OCI-M1 (cell line): ENCODE data around the gene C14orf180.

Experiments used
- DNase-seq: peaks from one replicate; lab custom pipeline; 2025; lab: John Stamatoyannopoulos, UW

Gene C14orf180

DNA sequence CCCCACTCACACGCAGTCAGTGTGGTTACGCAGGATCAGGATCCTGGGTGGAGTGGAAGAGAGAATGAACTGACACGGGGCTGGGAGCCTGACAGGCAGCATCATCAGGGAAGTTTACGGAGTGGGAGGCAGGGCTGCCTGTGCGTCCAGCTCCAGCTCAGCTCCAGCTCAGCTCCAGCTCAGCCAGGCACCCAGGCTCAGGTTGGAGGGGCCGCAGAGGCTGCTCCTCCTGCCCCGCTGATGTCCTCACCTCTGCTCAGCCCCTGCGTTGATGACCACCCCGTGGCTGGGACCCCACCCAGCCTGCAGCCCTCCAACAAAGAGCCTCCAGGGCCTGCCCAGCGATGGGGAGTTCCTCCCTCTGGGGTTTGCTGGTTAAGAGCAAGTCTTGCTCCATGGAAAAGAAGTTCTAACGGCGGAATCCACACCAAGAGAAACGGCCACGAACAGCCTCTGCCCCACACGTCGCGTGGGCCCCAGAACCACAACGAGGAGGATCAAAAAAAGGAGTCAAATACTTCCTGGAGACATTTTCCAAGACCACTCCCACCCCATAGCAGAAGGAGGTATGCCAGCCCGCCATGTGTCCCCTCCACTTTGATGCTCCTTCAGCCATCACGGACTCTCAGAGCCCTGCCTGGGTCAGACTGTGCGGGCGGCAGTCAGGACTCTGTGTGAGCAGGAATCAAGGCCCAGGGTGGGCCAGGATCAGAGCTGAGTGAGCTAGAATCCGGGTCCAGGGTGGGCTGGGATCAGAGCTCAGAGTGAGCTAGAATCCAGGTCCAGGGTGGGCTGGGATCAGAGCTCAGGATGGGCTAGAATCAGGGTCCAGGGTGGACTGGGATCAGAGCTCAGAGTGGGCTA lies 17.7 kb upstream of the C14orf180 start:
- DNase-seq = no peak

DNA sequence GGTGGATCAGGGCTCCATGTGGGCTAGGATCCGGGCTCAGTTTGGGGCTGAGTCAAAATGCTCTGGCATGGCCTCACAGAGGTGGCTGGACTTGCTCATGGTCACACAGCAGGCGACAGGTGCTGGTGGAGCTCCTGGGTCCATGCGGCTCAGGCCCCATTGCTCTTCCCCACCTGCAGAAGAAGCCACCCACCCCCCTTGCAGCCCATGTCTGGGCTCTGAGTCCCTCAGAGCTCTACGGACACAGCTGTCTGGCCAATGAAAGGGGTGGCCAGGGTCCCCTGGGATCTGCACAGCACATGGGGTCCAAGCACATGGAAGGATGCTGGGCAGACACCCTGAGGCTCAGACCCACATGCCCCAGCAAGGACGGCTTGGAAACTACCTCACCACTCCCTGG lies 17.0 kb upstream of the C14orf180 start:
- DNase-seq = no peak

DNA sequence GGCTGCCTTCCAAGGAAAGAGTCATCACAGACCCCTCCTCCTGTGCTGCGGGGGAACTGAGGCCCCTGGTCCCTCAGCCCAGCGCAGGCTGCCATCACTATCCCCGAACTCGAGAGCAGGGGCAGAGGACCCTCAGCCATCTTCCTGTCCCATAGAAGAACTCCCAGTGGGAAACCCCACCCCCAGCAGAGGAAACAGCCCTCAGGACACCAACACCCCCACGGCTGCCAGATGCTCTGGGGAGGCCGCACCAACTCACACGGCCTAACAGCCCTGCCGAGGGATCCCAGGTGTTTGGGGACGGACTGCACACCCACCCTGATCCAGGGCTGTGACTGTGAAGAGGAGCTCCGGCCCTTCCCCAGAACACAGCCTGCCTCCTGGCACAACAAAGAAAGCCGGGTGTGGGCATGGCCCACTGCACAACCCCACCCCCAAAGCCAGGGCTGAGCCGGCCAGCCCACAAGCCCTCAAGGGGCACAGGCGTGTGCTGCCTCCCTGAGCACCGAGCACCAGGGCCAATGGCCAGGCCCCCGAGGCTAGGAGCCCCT lies 16.3 kb upstream of the C14orf180 start:
- DNase-seq = no peak

DNA sequence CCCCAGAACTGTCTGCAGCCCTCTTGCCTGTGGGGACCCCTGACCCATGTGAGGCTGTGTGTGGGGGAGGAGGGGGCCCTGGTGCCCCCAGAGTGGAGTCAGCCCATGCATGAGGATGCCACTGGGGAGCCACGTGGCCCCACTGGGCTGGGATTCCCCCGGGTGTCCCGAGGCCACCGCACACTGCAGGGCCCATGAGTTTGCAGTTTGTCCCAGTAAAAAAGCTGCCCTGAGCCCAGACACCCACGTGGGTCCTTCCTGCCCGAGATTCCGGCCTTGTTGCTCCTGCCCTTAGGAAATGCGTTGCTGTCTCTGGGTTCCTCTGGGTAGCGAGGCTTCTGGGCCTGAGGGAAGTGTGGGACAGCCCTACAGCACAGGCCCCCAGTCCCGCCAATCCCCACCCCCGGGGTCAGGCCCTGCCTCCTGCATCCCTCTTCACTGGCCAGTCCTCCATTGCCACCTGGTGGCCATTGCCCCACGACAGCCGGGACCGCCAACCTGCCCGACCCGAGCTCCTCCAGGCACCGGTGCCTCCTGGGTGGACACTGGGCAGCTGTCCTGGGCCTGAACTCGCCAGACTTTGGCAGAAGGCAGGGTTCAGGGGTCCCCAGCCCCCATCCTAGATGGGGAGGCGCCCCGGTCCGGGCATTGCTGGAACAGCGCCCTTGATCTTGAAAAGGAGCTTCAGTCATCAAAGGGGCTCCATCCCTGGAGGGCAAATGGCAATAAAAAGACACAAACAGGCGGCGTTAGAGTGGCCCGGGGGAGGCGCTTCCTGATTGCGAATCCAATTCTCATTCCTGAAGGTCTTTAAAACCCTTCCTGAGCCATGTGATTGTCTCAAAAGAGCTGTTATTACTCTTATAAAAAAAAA lies 15.6 kb upstream of the C14orf180 start:
- DNase-seq = peak; percentile 54

DNA sequence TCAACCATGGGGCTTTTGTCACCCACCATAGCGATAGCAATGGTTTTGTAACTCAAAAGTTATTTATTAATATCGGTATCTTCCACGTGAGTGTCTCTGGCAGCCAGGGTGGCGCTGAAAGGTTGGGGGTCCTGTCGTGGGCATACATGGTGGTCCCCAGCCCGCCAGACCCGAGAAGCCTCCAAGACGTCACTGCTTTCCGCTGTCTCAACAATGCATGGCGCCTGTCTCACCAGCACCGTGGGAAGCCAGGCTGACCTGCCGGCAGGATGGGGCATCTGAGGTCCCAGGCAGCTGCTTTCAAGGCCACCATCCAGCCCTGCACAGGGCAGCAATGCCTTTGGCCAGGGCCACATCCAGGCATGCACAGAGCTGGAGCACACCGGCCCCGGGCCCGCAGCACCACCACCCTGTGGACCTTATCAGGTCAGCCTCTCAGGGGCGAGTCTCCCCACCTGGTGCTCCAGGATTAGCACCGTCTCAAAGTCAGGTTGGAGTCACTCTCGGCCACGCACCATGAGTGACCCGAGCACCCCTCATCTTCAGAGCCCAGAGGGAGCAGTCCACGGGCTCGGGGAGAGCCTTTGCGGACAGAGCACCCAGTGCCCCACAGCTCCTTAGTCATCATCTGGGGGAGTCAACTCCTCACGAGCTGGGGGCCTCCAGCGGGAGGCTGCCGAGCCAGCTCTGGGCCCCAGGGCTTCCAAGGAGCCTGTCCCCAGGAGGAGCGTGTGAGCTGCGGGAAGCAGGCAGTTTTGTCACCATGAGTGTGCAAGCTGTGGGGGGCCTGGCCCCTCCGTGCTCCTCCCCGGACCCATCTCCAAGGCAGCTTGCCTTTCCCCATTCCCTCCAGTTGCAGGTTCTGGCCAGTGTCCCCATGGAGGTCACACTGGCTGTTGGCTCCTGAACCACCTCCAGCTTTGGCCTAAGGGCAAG lies 14.6 kb upstream of the C14orf180 start:
- no peak for DNase-seq

DNA sequence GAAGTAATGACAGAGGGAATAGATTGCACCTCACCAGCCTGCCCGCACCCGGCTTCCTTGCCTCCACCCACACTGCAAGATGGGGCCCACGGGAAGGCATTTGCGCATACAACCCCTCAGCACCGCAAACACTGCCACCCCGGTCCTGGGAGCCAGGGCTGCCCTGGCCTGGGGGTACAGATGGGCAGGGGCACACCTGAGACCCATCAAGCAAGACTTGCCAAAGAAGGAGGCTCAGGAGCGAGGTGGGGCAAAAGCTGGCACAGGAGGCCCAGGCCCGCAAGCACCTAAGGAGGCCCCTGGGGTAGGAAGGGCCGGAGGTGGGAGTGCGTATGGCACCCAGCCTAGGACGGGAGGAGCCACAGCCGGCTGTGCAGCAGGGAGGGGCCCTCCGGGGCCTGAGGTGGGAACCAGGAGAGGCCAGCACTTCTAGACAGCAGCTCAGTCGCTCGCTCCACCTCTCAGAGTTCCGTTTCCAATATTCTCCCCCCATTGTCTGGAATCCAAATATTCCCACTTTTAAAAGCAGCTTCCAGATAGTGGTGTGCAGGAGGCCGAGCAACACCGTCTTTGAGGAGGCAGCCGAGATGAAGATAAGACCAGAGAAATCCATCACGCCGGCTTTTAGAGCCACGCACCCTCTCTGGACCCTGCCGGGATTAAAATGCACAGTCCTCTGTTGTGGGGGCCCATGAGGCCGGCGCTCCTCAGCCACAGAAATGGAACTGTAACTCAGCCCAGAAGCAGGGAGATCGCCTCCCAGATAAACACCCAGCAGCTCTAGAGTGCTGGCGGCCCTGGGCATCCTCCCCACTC lies 12.2 kb upstream of the C14orf180 start:
- no peak for DNase-seq

DNA sequence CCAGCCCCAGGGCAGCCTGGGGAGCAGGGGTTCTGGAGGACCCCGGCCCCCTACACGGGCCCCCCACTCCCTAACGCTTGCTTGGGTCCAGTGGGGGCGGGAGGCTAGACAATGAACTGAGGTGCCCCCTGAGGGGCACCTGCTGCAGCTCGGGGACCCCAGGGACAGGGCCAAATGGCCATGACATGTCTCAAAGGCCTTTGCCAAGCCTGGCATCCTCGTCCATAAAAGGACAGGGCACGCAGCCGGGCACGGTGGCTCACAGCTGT lies 11.7 kb upstream of the C14orf180 start:
- no peak for DNase-seq

DNA sequence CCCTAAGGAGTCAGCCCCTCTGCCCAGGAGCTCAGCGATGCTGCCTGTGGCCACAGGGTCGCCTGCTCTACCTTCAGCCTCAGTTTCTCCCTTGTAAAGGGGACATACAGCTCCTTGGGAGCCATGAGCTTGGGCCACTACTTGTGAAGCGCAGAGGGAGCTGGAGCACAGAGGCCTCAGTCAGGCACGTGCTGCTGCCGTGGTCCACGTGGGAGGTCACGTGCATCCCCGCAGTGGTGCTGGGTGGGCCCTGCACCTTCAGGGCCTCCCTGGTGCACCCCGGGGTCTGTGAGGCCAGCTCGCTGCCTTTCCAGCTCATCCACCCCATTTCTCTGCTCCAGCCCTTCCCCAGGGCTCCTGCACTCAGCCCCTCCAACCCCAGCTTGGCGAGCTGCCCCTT lies 10.9 kb upstream of the C14orf180 start:
- no peak for DNase-seq

DNA sequence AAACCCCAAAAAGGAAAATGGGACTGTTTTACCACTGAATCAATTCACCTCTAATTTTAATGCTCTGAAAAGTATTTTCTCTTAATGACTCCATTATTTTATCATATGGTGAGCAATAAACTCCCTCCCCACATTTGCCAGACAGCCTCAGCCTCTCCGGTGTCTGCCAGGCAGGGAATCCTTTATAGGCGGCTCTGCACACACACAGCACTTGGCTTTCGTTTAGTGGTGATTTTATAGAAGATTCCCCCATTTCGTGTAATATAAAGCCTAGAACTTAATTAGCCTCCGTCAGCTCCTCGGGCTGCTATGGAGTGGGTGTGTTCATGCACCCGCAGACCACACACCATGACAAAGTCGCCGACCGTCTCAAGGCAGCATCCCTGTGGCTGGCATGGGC lies 10.1 kb upstream of the C14orf180 start:
- no peak for DNase-seq

DNA sequence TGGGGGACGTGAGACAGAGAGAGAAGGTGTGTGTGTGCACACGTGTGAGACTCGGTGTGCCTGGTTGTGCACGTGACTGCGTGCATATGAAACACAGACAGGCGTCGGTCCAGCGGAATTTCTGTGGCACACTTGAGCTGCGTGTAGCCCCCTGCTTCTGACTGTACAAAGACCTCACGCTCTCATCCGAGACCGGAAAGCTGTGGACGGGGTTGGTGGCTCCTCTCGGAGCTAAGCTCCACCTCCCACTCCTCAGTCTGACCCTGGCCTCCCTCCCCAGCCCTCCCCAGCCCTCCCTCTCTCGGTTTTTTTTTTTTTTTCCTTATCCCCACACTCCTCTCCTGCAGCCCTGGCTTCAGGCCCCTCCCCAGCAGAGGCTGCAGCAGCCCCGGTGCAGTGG lies 8.3 kb upstream of the C14orf180 start:
- no peak for DNase-seq

DNA sequence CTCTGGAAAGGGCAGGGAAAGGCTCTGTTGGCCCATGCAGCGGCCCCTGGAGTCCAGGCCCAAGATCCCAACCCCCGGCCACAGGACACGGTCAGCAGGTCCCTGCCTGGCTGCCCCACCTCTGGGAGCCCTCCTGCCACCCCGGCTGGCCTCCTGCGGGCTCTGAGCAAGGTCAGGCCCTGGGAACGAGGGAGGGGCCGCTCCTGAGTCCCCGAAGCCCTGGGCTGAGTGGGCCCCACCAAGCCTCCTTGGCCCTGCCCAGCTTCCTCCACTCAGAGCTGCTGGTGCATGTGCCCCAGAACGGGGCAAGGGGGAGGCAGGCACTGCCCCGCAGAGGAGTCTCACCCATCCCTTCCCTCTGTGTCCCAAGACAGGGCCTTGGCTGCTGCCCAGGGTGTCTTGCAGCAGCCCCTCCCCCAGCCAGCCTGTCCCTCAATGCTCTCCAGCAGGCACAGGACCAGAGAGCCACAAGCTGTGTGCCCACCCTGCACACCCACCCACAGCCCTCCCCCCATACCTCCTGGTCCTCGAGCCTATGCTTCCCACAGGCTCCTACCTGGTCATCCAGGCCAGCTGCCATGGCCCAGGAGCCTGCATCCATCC lies 7.4 kb upstream of the C14orf180 start:
- DNase-seq = no peak

DNA sequence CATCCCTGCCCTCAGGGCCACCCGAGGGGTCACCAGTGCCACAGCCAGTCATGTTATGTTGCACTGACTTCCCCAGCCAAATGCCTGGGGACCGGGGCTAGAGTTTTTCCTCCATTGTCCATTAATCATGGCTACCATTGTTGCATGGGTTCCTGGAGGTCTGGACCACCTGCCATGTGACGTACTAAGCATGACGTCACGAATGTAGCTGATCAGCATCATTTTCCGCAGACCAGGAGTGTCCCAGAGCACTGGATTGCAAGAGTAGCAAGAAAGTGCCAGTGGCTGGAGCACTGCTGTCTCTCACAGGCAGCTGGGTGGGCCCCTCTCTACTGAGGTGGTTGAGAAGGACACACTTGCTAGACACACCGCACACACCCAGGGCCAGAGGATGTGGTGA lies 6.9 kb upstream of the C14orf180 start:
- no peak for DNase-seq

DNA sequence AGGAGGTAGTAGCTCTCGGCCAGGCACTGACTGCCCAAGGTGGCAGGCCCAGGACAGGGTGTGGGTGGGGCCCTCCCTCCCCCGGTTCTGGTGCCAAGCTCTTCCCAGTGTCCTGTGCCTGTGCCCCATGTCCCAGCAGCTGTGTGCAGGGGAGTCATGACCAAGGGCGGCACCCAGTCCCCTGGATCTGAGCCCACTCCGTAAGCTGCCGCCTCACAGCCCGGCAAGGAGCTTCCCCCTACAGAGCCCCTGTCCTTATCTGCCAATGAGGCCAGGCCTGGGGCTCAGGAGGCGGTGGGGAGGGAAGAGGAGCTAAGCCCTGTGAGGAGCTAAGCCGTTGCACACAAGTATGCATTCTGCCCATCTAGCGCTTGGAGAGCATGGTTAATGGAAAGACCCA lies 5.6 kb upstream of the C14orf180 start:
- peak; percentile 0 for DNase-seq

DNA sequence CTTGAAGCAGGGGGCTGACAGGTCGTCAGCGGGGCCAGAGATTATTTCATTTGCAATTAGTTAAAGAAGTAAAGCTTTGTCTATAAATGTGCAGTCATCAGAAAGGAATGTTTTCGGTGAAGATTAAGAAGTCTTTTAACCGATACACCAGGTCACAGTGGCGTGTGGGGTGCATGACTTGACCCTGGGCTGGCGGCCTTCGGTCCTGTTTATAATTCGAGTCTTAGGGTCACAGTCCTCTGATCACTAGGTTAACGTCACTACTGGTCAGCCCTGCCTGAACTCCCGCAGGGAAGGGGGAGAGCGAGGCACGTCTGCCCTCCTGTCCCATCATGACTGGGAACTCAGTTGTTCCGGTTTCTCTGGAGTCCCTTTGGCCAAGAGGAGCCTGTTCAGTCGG lies 5.0 kb upstream of the C14orf180 start:
- DNase-seq = no peak

DNA sequence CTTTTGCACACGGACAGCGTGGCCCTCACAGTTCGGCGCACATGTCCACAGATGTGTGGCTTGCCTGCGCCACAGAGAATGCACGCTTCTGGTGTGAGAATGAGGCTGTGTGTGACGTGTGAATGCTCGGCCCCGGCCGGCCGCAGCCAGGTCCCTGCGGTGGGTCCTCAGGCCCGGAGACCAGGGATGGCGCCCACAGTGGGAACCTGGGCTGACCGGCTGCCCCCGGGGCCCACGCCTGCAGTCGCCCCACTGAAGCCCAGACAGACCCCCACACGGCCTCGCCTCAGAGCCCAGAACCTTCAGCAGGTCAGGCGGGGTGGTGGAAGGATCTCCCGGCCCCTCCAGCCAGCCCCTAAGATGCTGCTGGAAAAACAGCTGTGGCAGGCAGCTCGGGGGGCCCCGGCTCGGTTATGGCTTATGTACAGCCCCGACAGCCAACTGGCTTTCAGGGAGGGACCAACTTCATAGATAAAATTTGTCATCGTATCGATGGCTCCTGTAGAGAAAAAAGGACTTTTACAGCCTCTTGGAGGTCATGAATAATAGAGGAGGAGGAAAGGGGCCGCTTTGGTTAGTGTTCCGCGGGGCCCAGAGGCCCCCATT lies 4.5 kb upstream of the C14orf180 start:
- no peak for DNase-seq

DNA sequence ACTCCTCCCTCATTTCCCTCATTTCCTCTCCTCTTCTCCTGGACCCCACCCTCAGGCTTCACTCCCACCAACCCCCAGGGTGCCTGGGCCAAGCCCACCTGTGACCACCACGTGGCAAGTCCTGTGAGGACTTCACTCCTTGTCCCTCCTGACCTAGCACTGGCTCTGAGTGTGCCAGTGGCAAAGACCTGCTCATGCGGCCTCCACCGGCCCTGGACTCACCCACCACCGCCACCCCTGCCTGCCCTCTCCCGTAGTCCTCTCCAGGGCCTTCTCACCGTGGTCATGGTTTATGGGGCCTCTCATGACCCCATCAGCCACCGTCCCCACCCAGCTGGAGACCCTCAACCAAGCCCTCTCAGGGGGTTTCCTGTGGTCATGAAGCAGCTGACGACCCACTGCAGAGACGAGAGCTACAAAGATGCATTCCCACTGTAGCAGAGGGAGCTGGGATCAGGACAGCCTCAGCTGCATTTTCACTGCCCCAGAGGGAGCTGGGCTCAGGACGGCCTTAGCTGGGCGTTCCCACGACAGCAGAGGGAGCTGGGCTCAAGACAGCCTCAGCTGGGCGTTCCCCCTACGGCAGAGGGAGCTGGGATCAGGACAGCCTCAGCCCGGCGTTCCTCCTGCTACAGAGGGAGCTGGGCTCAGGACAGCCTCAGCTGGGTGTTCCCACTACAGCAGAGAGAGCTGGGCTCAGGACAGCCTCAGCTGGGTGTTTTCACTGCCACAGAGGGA lies 3.2 kb upstream of the C14orf180 start:
- no peak for DNase-seq

DNA sequence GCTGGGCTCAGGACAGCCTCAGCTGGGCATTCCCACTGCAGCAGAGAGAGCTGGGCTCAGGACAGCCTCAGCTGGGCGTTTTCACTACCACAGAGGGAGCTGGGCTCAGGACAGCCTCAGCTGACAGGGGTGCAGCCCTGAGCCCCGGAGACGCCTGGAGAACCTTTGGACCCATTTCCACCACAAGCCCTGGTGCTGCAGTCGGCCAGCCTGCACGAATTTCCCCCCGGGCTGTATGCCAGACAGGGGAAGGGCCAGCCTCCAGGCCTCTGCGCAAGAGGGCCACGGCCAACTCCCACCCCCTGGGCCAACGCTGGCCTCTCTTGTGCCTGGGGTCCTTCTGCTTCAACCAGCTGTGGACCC lies 2.6 kb upstream of the C14orf180 start:
- no peak for DNase-seq

DNA sequence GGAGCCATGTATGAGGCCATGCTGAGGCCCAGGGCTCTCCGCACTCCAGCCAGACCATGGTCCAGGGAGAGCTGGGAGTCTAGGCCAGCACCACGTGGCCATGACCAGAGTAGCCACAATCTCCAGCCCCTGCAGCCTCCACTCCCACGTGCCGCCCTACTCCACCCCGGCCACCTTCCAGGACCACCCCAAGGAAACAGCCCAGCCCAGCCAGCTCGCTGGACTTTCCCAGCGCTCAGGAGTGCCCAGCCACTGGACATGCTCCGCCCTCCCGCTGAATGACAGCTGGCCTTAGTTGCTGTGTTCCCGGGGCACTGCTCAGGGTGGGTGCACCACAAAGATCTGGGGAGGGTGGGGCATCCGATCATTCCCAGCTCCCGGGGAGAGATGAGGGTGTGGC lies 2.1 kb upstream of the C14orf180 start:
- no peak for DNase-seq

DNA sequence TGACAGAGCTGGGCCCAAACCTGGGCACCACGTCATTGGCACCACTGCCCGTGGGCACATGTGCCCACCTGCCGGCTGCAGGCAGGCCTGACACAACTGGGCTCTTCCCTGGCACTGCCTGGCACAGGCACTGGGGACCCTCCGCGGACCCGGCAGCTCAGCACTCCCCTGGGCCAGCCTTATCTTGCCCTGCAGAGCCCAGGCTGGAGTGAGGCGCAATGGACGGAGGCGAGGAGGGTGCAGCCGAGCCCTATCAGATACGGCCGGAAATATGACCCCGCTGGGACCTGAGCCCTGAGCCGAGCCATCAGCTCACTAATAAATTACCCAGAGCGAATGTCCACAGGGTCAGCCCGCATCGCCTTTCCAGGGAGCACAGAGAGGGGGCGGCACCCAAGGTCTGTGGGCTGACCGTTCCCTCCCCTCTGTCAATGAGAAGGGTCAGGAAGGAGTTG lies 1.7 kb upstream of the C14orf180 start:
- DNase-seq = no peak

DNA sequence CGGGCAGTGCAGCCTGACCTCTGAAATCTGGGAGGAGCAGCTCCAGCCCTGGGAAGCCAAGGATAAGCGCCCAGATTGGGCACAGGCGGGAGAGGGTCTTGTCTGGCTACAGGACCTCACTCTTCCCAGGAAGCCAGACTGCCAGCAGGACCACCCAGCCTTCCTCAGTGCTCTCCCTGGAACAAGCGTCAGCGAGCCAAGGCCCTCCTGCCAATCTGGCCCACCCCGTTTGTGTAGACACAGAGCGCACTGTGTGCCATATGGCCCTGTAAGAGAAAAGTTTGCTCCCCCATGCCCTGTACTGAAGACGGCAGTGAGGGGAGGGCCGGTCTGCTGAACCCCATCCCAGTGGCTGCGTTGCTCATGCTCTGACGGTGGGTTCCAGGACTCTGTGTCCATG lies 1.2 kb upstream of the C14orf180 start:
- no peak for DNase-seq
